Measurements from ENCODE around the gene UTY.

Gene UTY

GRCh38 chrY:13398876-13399275 lies 81.0 kb downstream of the UTY start:
- DNase-seq, result no peak

DNA sequence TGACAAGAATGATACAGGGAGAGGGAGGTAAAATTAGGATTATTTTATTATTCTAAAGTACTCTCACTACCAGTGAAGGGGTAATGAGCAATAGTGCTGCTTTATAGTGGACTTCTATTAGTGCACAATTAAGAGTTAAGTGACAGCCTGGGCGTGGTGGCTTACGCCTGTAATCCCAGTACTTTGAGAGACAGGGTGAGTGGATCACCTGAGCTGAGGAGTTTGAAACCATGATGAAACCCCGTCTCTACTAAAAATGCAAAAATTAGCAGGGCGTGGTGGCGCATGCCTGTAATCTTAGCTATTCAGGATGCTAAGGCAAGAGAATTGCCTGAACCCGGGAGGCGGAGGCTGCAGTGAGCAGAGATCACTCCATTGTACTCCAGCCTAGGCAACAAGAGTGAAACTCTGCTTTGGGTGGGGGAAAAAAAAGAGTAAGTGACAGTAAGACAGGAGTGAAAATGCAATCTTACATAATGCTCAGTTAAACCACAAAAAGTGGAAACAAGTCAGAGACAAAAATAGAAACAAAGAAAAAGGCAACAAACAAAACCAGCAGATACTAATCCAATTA lies 98.6 kb downstream of the UTY start:
- peak; percentile 19 for DNase-seq

DNA sequence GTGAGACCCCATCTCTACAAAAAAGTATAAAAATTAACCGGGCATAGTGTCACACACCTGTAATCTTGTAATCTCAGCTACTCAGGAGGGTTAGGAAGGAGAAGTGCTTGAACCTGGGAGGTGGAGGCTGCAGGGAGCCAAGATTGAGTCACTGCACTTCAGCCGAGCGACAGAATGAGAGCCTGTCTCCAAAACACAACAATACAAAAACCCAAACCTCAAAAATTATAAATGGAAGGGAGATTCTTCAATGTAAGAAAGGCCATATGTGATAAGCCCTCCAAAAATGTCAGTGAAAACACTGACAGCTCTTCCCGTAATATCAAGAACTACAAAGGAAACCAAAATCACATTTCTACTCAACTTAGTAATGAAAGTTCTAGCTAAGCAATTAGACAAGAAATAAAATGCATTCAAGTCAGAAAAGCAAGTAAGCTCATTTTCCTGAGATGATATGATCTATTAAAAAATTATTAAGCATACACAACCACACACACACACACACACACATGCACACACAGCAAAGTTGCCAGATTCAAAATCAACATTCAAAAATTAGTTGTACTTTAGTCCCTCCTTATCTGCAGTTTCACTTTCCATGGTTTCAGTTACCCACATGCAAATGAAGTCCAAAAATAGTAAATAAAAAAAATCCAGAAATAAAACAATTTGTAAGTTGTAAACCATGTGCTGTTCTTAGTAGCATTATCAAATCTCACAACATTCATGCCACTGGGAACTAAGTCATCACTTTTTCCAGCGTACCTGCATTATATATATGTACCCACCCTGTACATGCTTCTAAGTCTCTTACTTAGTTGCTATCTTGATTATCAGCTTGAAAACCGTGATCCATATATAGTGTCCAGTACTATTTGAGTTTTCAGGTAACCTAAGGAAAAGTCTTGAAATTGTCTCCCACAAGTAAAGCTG lies 108.7 kb downstream of the UTY start:
- DNase-seq, result no peak

DNA sequence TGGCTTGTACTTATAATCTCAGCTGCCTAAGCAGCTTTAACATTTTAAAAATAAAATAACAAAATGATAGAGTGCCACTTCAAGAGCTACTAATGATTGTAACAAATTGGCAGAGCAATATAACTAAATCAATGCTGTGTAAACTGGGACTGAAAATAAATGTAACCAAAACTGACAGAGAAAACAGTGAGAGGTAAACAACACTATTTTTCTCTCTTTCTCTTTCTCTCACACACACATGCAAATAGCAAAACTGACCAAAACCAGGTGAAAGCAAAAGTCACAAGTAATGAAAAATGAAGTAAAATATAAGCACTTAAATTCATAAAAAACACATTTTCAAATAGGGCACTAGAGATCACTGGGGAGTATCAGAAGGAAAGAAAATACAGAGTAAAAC lies 109.6 kb downstream of the UTY start:
- no peak for DNase-seq

DNA sequence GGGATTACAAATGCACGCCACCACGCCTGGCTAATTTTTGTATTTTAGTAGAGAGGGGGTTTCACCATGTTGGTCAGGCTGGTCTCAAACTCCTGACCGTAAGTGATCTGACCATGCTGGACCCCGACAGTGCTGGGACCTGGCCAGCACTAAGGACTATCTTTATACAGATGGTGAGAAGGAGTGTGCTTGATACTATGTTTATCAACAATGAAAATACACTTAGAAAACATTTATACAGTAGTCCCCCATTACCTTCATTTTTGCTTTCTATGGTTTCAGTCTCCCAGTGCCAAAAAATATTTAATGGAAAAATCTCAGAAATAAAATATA lies 111.4 kb downstream of the UTY start:
- DNase-seq, result no peak

GRCh38 chrY:13363641-13364040 lies 116.2 kb downstream of the UTY start:
- DNase-seq, result peak; percentile 32

GRCh38 chrY:13362662-13363061 lies 117.2 kb downstream of the UTY start:
- peak; percentile 33 for DNase-seq

DNA sequence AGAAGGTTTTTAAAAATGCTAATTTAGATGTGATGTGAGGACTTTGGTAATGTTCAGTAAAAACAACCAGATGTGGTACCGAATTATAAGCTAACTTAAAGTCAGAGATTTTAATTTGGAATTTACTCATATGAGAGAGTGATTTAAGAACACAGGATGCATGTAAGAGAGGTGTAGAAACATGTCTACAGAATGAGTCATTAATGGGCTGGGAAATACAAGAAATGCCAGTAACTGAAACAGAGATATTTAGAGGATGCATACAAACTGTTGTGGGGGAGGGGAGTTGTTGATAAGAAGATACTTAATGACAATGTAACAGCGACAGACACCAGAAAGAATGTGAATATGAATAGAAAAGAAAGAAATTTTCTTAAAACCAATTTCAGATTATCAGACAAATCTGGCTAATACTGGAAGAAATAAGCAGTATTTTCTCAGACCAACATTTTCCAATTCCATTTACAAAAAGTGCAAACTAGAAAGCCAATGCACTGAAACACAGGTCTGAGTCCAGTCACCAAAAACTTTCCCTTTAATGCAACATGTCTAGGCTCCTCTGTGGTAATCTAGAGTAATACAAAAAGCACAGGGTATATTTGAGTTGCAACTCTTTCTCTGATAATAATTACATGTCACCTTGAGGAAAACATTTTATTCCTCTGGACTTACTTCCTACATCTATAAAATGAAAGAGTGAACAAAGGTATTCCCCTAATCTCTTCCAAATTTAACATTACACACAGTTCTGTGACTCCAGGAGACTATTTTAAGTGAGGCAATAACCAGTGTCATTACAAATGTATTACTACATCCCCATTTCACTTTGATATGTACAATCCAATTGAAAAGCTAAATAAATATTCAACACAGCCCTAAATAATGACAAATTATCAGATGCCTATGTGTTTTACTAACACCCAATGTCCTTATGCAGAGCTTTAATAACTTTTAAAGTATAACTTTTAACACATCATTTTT lies 117.9 kb downstream of the UTY start:
- peak; percentile 22 for DNase-seq

DNA sequence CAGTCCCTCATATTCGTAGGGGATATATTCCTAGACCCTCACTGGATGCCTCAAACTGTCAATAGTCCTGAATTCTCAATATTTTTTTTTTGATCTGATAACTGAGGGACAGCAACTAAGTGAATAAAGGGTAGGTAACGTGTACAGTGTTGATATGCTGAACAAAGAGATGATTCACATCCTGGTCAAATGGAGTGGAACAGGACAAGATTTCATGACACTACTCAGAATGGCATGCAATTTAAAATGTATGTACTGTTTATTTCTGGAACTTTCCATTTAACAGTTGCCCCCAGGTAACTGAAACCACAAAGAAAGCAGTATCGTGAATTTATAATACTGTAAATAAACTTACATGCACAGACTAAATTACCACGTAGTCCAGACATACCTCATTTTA lies 128.4 kb downstream of the UTY start:
- DNase-seq, result no peak

- no peak for DNase-seq
These were observed 132.7 kb downstream of the UTY start for GRCh38 chrY:13347106-13347505.

- DNase-seq, result no peak
These were observed 134.3 kb downstream of the UTY start for GRCh38 chrY:13345549-13345948.

DNA sequence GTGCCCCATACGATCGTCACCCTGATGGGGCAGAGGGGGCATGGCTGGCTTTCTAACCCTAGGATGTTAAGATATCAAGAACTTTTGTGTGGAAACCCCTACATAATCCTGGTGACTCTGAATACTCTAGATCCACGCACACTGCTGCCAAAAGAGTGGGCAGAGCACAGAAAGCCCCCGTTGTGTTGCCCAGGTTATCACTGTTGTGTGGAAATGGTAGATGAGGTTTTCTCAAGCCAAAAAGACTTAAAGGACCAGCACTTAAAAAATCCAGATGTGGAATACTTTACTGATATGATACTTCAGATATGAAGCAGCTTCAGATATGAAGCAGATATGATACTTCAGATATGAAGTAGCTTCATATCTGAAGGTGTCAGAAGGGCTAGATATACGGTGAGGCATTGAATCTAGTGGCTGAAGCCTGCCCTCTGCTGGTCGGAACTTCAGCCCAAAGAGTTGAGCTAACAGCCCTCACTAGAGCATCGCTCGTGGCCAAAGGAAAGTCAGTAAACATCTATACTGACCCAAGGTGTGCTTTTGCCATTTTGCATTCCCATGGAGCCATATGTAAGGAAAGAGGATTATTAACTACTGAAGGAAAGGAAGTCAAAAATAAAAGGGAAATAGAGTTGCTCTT lies 136.4 kb downstream of the UTY start:
- DNase-seq, result peak; percentile 30

DNA sequence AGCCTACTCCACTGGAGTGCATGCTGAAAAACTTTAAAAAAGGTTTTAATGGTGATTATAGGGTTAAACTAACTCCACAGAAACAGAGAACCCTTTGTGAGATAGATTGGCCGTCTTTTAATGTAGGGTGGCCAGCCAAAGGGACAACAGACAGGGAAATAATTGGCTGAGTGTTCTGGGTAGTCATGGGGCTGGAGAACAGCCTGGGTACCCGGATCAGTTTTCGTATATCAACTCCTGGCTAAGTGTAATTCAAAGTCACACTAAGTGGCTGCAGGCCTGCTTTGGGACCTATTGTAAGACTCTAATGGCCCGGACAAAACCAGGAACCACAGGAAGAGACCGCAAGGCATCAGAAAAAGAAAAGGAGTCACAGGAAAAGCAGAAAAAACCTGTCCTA lies 139.9 kb downstream of the UTY start:
- no peak for DNase-seq

DNA sequence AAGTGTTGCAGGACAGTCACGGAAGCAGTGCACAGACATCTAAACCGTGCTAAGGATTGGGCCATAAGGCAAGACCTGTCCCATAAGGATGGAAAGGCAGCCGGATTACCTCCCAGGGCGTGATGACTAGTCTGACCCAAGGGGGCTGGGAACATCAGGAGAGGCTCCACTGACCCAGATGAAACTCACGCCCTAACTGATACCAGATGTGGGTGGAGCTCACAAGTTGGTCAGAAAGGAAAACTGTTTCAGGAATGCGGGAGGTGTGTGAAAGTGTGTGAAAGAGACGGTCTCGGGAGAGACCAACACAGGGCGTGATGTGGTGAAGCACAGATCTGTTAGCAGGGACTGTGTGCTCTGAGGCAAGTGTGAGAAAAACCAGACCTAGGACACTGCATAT lies 140.5 kb downstream of the UTY start:
- no peak for DNase-seq

DNA sequence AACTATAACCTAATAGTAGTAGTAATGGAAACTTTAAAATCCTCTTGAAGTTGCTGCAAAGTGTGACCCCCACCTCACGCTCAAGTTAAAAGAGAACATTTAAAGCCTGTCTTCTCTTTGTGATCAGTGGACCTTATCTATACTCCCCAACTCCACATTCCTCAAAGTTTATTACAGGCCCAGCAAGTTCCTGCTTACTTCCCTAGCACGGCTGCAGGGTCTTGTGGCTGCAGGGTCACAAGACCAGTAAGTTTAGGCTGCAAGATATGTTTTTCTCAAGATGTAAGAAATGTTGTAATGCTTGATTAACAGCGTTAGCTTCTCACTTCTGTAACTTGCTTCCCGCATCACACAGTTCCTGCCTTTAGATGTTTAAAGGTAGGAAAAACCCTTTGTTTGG lies 141.1 kb downstream of the UTY start:
- DNase-seq, result peak; percentile 29

GRCh38 chrY:13337934-13338333 lies 141.9 kb downstream of the UTY start:
- no peak for DNase-seq

DNA sequence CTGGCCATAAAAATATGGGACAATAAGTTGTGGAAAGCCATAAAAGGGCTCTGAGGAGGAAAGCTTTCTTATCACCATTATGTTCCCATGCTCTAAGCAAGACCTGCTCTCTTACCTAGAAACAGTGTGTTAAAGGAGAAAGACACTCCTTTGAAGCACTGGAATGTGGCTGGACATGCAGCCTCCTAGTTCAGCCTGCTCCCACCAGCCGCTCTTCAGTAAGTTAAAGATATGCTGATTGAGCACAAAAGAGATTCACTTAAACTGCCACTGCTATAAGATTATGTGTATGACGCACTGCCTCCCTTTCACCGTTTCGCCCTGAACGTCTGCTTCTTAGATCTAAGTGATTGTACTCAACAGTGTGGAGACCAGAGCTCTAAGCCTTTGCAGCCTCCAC lies 146.0 kb downstream of the UTY start:
- no peak for DNase-seq

DNA sequence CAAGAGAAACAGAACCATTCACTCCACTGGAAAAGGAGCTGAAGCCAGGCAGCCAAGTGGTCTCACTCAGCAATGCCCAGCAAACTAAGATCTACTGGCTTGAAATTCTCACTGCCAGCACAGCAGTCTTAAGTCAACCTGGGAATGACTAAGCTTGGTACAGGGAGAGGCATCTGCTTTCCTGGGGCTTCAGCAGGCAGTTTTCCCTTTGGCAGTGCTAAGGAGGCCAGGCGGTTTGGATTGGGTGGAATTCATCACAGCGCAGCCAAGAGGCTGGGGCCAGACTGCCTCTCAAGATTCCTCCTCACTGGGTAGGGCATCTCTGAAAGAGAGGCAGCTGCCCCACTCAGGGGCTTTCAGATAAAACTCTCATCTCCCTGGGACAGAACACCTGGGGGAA lies 149.2 kb downstream of the UTY start:
- no peak for DNase-seq

GRCh38 chrY:13312966-13313365 lies 166.9 kb downstream of the UTY start:
- no peak for DNase-seq

- no peak for DNase-seq
These were observed 171.9 kb downstream of the UTY start for GRCh38 chrY:13307959-13308358.

DNA sequence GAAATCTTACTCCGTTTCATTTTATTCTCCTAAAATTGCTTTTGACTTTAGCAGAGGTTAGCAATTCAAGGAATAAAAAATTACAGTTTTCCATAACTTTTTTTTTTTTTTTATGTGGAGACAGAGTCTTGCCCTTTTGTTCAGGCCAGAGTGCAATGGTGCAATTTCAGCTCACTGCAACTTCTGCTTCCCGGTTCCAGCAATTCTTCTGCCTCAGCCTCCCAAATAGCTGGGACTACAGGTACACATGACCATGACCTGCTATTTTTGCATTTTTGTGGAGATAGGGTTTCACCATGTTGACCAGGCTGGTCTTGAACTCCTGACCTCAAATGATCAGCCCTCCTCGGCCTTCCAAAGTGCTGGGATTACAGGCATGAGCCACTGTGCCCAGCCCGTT lies 179.0 kb downstream of the UTY start:
- no peak for DNase-seq

DNA sequence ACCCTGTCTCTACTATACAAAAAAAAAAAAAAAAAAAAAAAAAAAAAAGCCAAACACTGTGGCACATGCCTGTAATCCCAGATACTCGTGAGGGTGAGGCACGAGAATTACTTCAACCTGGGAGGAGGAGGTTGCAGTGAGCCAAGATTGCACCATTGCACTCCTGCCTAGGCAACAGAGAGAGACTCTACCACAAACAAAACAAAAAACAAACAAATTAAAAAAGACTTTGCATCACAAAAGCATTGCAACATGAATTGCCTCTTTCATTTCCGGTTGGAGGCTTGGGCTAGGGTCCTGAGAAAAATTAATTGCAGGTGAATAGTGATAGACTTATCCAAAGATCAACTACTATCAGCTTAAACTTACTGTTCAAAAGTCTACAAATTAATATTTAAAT lies 180.4 kb downstream of the UTY start:
- no peak for DNase-seq
